Measurements from ENCODE around the gene SHISAL1. TPM values are rescaled to one million over a fixed set of nuclear protein-coding genes. Genes with fewer than 3 reads are reported as not detected.

Gene SHISAL1
- total RNA-seq, 4 donors from 2014 or later: 0.47 to 1.9 (median 0.75) TPM

DNA sequence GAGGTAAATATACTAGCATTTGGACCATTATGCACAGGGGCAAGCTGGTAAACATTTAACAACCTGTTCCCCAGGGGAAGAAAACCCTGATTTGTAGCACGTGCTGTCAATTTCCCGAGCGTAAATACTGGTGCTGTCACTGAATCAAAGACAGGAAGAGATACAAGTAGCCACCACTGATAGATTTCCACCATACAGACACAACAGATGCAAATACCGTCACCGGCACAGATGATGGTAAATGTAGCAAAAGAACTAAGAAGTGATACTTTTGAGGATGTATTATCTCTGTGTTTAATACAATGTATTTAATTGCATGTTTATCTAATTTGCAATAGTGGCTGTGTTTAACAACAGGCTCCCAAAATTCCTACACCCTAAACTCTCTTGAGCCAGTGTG lies 39.6 kb downstream of the SHISAL1 start:
- no peak for DNase-seq (ENCODE audit: low spot score)
- TF ChIP-seq CTCF (IDR thresholded peaks at IDR 0.05): no peak
- ATAC-seq (ENCODE audit: low FRiP score): no peak

DNA sequence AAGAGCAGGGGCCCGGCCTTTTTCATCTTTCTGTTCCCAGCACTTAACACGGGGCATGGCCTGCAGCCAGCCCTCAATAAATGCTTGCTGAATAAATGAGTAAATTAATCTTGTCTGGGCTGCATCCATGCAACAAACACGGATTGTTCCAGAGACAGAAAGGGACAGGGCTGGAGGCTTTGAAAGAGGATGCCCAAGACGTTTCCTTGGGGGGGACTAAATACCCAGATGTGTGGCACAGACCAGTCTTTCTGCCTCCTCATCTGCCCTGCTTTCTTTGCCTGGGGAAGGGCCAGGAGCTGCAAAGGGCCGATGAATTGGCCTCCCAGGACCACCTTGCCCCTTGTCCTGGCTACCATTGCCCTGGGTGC lies 40.4 kb downstream of the SHISAL1 start:
- TF ChIP-seq CTCF (IDR thresholded peaks at IDR 0.05): no peak
- no peak for ATAC-seq (ENCODE audit: low FRiP score)
- DNase-seq (ENCODE audit: low spot score): no peak

DNA sequence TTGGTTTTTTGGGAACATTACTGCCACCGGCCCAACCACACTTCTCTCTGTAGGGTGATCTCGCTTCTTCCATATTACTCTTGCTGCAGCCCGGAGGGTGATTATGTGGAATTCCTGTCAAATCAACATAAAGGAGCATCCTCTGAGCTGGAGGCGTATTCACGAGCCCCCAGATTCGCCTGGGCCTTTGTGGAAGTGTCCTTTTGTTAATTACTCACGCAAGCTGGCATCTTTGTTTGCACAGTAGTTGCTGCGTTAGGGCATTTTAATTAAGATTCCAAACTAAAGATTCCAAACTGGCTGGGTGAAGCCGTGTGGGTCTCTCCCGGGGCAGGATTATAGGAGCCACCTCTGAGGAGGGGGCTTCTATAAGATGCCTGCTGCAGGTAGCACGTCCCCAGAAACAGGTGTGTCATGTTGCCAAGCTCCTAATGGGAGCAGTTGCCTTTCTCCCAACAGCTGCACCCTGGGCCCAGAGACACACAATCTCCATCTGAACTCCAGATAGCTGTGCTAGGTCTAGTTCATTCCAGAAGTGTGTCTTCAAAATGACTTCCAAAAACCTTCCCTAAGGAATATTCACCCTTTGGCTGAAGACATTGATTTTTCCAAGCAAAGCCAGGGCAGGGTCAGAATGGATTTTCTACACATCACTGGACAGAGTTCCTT lies 40.9 kb downstream of the SHISAL1 start:
- DNase-seq (ENCODE audit: low spot score): no peak
- no peak for ATAC-seq (ENCODE audit: low FRiP score)
- no peak for TF ChIP-seq CTCF (IDR thresholded peaks at IDR 0.05)

DNA sequence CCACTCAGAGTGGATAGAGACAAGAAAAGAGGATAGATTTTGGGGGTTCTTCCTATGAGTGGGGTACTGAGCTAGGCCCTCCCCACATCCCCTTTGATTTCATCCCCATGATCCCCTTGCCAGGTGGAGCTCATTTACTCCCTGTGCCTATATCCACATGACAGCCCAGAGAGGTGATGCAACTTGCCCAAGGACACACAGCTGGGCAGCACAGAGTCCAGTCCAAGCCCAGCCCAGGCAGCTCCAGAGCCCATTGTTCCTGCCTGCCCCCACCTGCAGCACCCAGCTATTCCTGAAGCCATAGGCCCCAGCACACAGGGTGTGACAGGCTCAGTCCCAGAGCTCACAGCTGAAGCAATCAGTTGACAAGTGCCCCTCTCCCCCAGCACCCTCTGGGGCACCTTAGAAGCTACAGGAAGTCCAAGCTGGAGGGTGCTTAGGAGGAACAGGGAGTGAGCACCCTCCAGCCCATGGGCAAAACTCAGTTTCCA lies 41.7 kb downstream of the SHISAL1 start:
- ATAC-seq (ENCODE audit: low FRiP score) (no peak), DNase-seq (ENCODE audit: low spot score) (no peak)
- no peak for TF ChIP-seq CTCF (IDR thresholded peaks at IDR 0.05)

DNA sequence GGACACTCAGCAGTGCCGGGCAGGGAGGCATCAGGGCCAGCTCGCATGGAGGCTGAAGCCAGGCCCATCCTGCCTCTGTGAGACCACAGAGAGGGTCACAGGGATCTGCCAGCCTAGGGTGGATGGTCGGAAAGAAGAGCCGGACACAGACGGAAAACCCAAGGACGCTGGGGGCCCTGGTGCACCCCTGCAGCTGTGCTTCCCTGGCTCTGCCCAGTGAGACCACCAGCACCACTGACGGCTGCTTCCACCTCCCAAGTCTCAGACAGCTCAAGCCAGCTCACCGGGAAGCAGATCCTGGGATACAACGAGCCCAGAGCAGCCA lies 42.2 kb downstream of the SHISAL1 start:
- TF ChIP-seq CTCF (IDR thresholded peaks at IDR 0.05): no peak
- DNase-seq (ENCODE audit: low spot score): no peak
- no peak for ATAC-seq (ENCODE audit: low FRiP score)

- DNase-seq (ENCODE audit: low spot score) (no peak), ATAC-seq (ENCODE audit: low FRiP score) (no peak)
Measured at GRCh38 chr22:44269757-44270555, 42.8 kb downstream of the SHISAL1 start.

More at GRCh38 chr22:44269757-44270555, 42.8 kb downstream of the SHISAL1 start:
- TF ChIP-seq CTCF (IDR thresholded peaks at IDR 0.05): no peak
